GM12891 (cell line): Measurements from ENCODE around the gene CDH5.

Experiments used
- POLR2A ChIP-seq: IDR thresholded peaks from 2 replicates; pipeline ENCODE4 v1.6.1; 2011; ENCODE audit warnings: low read depth, low read length, control low read depth
- TAF1 ChIP-seq: IDR thresholded peaks from 2 replicates; pipeline ENCODE4 v1.6.1; 2011; ENCODE audit warnings: low read depth, low read length, control low read depth

- TF ChIP-seq POLR2A = no peak
- no peak for TF ChIP-seq TAF1
Measured at GRCh38 chr16:66376114-66376513, 9.6 kb downstream of the CDH5 start.
